NCI-H2029 treated with DMSO at 0.1 percent for 48 hours (cell line): ENCODE data around the gene CDH4.
"Not testable (repeated sequence)": the region's sequence is repeated elsewhere in the genome, so short reads cannot be mapped to it uniquely, and the experiment has no call there.

Experiments
- DNase-seq: peaks from one replicate; lab custom pipeline; 2025; lab: John Stamatoyannopoulos, UW

CDH4 gene

DNA sequence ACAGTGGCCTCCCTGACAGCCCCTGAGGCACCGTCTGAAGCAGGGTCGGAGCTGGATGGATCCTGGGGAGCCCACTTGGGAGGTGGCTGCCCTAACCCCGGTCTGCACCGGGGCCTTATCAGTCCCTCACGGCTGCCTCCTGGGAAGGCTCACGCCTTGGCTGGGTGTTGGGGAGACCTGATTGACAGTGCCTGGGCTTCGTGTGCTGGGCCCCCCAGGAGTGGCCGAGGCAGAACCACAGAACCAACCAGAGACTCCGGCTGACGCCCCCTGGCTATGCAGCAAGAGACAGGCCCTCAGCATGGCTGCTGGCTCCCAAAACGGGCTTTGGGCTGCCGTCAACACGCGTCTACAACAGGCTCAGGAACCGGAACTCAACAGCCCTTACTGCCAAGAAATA is 594.0 kb downstream of the CDH4 start:
- no peak for DNase-seq

DNA sequence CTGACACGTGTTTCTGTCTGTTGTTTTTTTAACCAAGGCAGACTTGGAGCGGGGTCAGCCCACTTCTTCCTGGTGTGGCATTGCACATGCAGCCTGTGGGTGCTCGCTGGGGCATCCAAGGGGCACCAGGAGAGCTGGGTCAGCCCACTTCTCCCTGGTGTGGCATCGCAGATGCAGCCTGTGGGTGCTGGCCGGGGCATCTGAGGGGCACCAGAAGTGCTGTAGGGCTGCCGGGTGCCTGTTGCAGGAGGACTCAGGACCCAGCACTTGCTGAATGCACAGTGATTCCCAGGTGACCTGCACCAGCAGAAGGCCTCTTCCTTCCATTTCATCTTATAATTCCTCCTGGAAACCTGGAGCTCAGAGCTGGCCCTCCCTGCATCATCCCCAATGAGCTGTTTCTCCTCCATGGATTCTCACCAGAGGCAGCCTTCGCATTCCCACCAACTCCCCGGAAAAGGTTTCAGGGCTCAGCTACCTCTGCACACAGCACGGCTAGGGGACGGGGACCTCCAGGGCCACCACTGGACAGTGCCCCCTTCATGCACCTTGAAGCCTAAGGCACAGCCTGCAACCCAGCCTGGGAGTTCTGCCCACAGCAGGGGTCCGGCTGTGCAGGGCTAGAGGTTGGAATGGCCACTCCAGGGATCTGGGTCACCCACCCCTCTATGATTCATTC is 594.8 kb downstream of the CDH4 start:
- no peak for DNase-seq

DNA sequence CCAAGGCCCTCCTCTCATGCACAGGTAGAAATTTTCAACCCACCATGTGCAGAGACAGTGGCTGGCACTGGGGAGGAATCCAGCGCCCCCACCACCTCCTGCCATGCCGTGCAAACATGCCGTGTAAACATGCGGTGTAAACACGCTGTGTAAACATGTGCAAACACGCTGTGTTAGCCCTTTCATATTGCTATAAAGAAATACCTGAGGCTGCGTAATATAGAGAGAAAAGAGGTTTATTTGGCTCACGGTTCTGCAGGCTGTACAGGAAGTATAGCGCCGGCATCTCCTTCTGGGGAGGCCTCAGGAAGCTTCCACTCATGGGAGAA is 595.3 kb downstream of the CDH4 start:
- no peak for DNase-seq

- no peak for DNase-seq
These were observed 595.9 kb downstream of the CDH4 start for GRCh38 chr20:61847986-61848385.

DNA sequence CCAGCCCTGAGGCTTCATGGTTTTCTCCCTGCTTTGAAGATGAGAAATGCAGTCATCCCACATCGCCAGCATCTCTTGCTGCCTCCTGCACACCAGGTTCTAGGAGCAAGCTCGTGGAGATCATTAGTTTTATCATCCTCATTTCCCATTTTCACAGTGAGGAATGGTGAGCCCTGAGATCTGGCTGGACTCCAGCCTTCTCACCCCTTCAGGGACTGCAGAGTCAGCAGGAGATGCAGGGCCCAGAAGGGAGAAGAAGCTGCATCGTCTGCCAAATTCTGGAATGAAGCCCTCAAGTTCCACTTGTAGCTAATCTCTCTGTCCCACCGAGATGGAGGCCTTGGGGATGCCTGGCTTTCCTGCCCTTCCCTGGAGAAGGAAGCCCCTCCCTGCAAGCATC is 596.8 kb downstream of the CDH4 start:
- DNase-seq = no peak

DNA sequence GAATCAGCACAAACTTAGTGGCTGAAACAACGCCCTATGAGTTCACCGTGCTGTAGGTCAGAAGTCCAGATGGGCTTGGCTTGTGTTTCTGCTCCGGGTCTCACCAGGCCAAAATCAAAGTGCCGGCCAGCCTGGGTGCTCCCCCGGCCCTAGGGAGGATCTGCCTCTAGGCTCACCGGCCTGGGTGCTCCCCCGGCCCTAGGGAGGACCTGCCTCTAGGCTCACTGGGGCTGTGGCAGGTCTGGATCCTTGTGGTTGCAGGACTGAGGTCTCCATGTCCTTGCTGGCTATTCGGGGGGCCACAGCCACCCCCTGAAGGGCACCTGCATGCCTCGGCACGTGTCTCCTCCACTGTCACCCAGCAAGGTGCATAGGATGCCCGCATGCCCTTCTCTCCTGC is 597.3 kb downstream of the CDH4 start:
- no peak for DNase-seq

GRCh38 chr20:61849822-61850221 is 597.8 kb downstream of the CDH4 start:
- DNase-seq = no peak

GRCh38 chr20:61850457-61850856 is 598.4 kb downstream of the CDH4 start:
- DNase-seq = no peak

- no peak for DNase-seq
These were observed 599.2 kb downstream of the CDH4 start for GRCh38 chr20:61850926-61851900.

GRCh38 chr20:61852268-61853072 is 600.4 kb downstream of the CDH4 start:
- DNase-seq = no peak

- DNase-seq = no peak
These were observed 601.3 kb downstream of the CDH4 start for GRCh38 chr20:61853073-61854005.

- DNase-seq = not testable (repeated sequence)
These were observed 602.5 kb downstream of the CDH4 start for GRCh38 chr20:61854538-61854937.

DNA sequence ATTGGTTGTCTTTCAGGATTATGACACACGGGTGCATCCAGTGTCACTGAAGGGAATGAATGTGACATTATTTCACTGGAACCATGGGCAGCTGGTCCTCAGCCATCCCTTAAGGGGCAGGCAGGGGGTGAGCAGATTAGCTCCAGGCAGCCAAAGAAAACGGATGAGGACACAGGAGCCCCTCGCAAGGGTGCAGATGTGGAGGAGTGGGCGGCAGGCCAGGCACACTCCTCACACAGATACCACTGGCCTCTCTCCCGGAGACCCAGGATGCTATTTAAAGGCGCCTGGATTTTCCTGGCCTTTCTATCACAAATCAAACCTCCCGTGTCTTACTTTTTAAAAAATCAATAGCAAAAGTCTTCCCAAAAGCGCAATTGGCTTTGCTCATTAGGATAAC is 603.2 kb downstream of the CDH4 start:
- no peak for DNase-seq

GRCh38 chr20:61856626-61857413 is 604.8 kb downstream of the CDH4 start:
- DNase-seq = no peak

GRCh38 chr20:61857414-61857775 is 605.3 kb downstream of the CDH4 start:
- DNase-seq = no peak

GRCh38 chr20:61857884-61858283 is 605.8 kb downstream of the CDH4 start:
- no peak for DNase-seq

DNA sequence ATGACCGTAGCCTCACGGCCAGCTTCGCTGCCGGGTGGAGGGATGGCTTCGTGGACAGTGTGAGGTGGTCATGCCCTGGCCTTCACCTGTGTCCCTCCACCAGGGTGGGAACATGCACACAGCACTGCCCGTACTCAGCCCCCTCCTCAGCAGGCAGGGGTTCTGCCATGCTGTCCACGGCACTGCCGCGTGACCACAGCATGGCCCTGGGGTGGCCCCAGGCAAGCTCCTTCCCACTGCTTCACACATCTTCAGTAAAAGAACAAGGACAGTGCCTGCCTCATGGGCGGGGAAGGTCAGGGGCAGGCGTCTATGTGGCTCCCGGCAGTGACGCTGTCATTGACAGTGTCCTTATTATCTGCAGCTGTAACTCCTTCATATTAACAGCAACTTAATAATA is 607.7 kb downstream of the CDH4 start:
- no peak for DNase-seq

- no peak for DNase-seq
These were observed 608.4 kb downstream of the CDH4 start for GRCh38 chr20:61860260-61860987.

DNA sequence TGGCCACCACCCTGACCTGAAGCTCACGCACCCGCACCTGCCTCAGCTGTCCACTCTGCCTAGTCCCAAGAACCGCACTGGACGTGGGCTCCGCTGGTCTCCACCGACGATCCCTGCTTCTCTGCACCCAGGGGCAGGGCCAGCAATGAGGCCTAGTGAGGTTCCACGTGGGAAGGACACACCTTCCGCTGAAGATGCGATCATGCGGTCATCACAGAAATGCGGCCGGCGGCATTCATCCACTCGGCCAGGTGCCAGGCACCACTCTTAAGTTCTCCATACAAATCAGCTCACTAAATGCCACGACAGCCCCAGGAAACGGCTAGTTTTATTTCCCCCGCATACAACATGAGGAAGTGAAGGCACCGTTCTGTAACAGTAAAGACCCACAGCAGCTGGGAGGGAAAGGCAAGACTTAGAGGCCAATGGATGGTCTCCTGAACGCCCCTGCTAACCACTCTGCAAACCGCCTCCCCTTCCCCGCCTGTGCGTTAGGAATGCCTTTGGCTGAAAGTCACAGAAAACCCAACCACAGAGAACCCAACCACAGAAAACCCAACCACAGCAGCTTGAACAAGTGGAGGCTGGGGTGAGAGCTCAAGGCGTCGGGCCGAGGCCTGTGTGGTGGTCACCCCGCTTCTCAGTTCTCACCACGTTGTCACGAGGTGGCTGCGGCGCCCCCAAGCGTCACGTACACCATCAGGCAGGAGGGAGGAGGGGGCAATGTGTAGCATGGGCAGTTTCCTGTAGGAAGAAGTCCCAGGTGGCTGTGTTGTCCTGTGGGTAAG is 609.2 kb downstream of the CDH4 start:
- no peak for DNase-seq
